ENCODE measurements around the gene EZH1.

GRCh38 chr17:42787266-42787665 is 42.4 kb upstream of the EZH1 start:
- TF ChIP-seq POLR2A (IDR thresholded peaks at IDR 0.05; ENCODE audit: low read depth, low read length) (no peak), TAF1 (IDR thresholded peaks at IDR 0.05; ENCODE audit: borderline replicate concordance, low read depth, low read length) (no peak), POLR2AphosphoS5 (IDR thresholded peaks at IDR 0.05; ENCODE audit: low read depth, low read length) (no peak)

Data from GM12892 (cell line).